ENCODE data around the gene SRP54. TPM values are rescaled to one million over a fixed set of nuclear protein-coding genes. Genes with fewer than 3 reads are reported as not detected.
"Not testable (repeated sequence)": the region's sequence is repeated elsewhere in the genome, so short reads cannot be mapped to it uniquely, and the experiment has no call there.

Gene SRP54
- total RNA-seq, 1 experiment from 2014 or later: 45.9 TPM

DNA sequence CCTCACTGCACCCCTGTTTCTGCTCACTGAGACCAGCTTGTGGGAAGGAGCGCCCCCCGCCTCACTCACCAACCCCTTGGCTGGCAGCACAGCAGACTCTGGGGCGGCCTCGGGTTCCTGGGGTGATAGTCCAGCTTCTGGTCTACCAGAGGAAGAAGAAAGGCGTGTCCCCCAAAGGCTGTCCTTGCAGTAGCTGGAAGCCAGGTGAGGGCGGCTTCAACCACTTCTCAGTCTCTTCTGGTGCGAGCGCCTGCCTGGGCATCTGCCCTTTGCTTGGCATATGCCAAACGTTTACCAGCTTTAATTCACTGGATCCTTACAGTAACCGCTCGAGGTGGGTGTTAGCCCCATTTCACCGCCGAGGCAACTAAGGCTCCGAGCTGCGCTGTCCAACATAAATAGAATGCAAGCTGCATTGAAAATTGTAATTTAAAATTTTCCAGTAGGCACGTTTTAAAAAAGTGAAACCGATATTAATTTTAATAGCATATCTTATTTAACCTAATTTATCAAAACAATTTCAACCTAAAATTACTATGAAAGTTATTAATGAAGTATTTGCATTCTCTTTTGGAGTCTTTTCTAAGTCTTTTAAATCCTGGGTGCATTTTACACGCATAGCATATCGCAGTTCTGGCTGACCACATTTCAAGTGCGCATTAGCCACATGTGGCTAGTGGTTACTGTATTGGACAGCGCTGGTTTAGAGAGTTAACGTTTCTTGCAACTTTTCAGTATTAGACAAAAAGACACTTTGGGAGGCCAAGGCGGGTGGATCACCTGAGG, 64.2 kb downstream of the SRP54 start:
- DNase-seq (ENCODE audit: low spot score): peak; percentile 45

DNA sequence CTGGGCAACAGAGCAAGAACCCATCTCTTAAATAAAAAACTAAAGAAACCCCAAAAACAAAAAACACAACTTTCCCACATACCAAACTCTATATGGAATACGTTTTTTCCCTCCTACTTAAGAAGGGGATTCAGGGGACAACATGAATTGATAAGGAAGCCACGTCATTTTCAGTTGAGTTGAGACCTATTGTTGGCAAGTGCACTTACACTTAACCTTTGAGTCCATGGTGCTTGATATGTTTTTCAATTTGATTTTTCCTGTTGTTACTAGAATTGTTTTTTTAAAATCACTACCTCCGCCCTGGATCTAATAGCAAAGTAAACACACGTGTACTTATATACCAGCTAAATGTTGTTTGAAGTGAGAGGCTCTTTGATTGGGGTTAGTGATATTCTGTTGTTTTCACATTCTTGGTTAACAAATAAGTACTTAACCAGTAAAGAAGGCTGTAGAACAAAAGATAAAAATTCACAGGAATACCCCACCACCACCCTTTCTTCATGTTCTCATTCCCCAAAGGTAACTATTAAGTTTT, 65.3 kb downstream of the SRP54 start:
- DNase-seq (ENCODE audit: low spot score): no peak

DNA sequence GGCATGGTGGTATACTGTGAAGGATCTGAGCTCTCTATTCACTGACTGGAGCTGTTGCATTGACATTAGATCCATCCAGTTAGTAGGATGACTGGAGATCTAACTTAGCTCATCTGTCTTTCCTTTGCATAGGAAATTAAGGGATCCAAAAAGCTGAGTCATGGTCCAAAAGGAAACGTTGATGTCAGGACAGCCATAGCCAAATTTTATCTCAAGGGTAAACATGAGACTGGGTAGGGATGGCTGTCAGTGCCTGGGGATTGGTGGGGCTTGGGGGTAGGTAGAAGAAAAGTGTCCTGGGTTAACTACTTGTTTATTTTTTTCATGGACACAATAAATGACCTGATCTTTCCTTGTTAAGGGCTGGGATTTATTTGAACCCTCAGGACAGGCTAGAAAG, 67.9 kb downstream of the SRP54 start:
- peak; percentile 11 for DNase-seq (ENCODE audit: low spot score)

DNA sequence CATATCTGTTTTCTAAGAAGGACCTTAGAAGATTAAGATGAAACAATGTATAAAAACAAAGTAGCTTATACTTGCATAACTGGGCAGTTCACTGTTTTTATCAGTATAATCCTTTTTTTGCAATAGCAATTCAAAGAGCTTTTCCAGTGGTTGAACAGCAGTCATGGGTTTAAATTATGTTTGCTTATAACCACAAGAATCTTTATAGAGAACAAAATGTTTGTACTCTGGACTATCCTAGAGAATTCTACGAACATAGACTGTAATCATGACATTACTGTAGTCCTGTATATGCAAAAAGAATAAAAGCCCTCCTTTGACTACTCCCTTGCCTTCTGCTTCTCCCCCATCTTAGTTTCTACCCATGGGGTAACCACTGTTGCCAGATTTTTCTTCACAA, 69.0 kb downstream of the SRP54 start:
- DNase-seq (ENCODE audit: low spot score): no peak

DNA sequence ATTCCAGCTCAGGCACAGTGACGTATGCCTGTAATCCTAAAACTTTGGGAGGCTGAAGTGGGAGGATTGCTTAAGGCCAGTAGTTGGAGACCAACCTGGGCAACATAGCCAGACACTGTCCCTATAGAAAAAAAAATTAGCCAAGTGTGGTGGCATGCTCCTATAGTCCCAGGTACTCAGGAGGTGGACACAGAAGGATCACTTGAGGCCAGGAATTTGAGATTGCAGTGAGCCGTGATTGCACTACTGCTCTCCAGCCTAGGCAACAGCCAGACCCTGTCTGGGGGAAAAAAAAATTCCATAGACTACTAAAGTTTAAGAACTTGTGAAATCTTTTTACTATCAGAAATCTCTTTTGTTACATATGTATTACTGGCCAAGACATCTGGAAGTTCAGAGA, 69.8 kb downstream of the SRP54 start:
- DNase-seq (ENCODE audit: low spot score): no peak

DNA sequence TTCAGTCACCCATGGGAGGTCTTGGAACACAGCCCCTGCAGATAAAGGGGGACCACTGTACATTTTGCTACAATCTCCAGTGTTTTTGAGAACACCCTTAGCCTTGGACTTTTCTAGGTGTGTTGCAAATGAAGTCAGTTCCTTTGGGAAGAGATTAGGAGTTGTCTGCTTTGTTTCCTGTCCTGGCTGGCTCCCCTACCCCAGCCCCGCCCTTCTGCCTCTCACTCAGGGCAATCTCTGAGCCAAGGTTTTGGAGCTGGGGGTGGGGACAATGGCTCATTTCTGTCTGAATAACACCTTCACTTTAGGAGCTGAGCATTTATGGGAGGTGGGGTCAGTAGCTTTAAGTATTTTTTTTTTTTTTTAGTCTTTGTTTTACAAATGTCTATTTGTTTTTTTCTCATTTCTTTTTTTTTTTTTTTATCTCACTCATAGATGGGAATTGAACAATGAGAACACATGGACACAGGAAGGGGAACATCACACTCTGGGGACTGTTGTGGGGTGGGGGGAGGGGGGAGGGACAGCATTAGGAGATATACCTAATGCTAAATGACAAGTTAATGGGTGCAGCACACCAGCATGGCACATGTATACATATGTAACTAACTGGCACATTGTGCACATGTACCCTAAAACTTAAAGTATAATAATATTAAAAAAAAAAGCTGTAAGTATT, 78.5 kb downstream of the SRP54 start:
- peak; percentile 26 for DNase-seq (ENCODE audit: low spot score)

DNA sequence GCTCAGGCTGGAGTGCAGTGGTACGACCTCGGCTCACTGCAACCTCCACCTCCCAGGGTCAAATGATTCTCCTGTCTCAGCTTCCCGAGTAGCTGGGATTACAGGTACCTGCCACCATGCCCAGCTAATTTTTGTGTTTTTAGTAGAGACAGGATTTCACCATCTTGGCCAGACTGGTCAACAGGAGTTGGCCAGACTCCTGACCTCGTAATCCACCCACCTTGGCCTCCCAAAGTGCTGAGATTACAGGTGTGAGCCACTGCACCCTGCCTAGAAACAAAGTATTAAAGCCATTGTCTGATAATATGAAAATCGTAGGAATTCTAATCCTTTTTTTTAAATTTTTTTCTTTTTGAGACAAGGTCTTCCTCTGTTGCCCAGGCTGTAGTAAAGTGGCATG, 82.9 kb downstream of the SRP54 start:
- DNase-seq (ENCODE audit: low spot score): not testable (repeated sequence)

DNA sequence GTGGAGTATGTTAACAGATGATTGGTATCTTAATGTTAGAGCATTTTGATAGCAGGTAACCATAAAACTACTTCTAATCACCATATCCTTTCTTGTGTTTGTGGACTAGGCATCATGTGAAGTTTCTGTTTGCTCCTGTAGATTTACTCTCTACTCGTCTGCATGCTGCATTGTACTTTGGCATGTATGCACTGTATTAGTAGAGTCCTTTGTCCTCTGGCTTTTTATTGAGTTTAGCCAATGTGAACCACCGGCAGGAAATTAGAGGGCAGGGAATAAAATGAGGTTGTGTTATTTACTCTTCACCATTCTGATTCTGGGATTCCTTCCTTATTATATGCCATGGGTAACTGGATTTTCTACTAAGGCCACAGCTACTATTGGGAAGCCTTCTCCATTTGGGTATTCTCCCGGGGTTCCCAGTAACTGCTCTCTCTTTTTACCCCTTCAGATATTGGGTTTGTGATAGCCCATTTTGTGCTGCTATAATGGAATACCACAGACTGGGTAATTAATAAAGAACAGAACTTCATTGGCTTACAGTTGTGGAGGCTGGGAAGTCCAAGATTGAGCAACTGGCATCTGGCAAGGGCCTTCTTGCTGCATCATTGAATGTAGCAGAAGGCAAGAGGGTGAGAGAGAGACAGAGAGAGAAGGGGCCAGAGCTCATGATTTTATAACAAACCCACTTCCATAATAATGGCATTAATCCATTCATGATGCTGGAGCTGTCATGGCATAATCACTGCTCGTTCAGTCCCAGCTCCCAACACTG, 85.6 kb downstream of the SRP54 start:
- no peak for DNase-seq (ENCODE audit: low spot score)

DNA sequence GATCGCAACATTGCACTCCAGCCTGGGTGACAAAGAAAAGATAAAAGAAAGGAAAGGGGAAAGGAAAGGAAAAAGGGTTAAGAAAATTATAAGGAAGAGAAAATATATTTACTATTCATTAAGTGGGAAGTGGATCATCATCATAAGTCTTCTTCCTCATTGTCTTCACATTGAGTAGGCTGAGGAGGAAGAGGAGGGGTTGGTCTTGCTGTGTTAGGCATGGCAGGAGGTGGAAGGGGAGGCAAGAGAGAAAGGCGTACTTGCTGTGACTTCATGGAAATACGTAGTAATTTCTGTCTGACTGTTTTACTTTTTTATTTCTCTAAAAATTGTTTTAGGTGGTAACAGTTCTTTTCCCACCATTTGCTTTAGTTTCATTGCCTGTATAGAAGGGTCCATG, 89.4 kb downstream of the SRP54 start:
- no peak for DNase-seq (ENCODE audit: low spot score)

DNA sequence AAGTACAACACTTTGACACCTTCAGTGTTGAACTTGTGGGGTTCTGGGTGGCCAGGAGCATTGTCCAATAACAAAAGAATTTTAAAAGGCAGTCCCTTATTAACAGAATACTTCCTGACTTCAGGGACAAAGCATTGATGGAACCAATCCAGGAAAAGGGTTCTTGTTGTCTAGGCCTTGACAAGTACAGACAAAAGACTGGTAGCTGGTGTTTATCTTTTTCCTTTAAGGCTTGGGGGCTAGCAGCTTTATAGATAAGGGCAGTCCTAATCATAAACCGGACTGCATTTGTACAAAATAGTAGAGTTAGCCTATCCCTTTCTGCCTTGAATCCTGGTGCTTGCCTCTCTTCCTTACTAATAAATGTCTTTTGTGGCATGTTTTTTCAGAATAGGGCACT, 90.7 kb downstream of the SRP54 start:
- no peak for DNase-seq (ENCODE audit: low spot score)

DNA sequence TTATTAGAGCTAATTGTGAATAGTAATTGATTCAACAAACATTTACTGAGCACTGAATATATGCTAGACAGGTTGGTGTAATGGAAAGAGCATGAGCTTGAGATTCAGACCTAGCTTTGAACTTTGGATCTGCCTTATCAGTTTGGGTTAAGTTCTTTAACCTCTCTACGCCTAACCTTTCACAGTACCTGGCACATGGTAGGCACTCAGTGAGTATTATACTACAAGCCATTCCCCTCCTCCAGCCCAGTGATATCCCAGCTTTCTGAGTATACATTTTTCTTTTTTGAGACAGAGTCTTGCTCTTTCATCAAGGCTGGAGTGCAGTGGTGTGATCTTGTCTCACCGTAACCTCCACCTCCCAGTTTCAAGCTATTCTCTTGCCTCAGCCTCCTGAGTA, 95.3 kb downstream of the SRP54 start:
- DNase-seq (ENCODE audit: low spot score): no peak

Other genes with a start within 250 kb of the SRP54 start
- gene BAZ1A, start 107.6 kb upstream of the SRP54 start, total RNA-seq (2014; rRNA removed; shearing (Covaris generic)): 26.4 and 31.3 TPM in 2 replicates
- gene FAM177A1, start 63.3 kb downstream of the SRP54 start, total RNA-seq (2014; rRNA removed; shearing (Covaris generic)): 31.8 and 53.3 TPM in 2 replicates
- 26.8 and 36.4 TPM in 2 replicates for gene PPP2R3C, start 139.0 kb downstream of the SRP54 start, total RNA-seq (2014; rRNA removed; shearing (Covaris generic))
- gene PRORP, start 139.6 kb downstream of the SRP54 start, total RNA-seq (2014; rRNA removed; shearing (Covaris generic)): 29.7 and 35.5 TPM in 2 replicates

Measured in A172 (cell line).